GM10248 (cell line): Measurements from ENCODE around the gene TP53INP2.

Experiments used
- CTCF ChIA-PET: fragments of 300-600 bp; sonication (Branson Sonifier 250); formaldehyde crosslinking; extraction: SDS; loops from one replicate; lab custom pipeline; 2021; ENCODE audit warnings: antibody characterized with exemption; lab: Yijun Ruan, JAX
- POLR2A ChIA-PET: fragments of 350-650 bp; sonication (Branson Sonifier 250); formaldehyde crosslinking; extraction: SDS; loops from one replicate; lab custom pipeline; 2020; ENCODE audit warnings: antibody characterized with exemption; lab: Yijun Ruan, JAX
- DNase-seq: peaks from one replicate; pipeline ENCODE4 v3.0.0; 2012; ENCODE audit errors: extremely low spot score
- TF ChIP-seq, protein P1 (sequence below): IDR thresholded peaks from 2 replicates; pipeline ENCODE4 v1.5.1; 2012; ENCODE audit warnings: mild to moderate bottlenecking, low read depth; ENCODE audit errors: extremely low read depth, missing control alignments, control extremely low read depth

TP53INP2 gene

DNA sequence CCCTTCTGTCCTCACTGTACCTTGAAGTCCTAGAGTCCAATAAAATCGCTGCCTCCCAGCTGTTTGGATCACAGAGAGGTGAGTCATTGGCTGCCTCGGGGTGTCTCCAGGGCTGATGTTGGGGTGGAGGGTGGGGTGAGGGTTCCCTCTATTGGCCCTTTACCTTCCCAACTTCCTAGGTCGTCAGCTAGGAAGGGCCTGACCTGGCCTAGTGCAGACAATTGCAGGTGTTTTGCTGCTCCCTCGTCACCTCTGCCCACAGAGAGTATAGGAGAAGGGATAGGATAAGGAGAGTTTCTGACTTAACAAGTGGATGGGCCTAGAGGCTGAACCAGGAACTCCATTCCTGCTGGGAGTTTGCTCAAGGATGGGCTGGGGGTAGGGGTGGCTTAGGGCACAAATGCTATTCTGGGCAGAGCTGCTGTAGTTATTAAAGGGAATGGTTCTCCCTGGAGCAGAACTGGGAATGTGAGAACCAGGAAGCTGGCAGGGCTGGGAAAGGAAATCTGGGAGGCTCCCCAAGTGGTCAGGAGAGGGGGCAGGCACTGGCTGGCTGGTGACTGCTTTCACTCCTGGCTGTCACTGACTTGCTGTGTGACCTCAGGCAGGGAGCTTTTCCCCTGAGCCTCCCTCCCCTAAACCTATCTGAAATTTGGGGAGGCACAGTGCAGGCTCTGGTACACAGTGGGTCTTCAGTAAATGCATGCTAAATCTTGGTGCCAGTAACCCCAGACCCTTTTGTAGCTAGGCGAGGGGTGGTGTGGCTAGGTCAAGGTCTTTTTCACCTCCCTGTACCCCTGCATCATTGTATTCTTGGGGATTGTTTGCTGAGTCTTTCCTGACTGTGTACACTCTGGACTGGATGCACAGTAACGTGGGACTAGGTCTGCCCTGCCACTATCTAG, 1.5 kb downstream of the TP53INP2 start:
- DNase-seq, result no peak
- TF ChIP-seq, protein P1, sequence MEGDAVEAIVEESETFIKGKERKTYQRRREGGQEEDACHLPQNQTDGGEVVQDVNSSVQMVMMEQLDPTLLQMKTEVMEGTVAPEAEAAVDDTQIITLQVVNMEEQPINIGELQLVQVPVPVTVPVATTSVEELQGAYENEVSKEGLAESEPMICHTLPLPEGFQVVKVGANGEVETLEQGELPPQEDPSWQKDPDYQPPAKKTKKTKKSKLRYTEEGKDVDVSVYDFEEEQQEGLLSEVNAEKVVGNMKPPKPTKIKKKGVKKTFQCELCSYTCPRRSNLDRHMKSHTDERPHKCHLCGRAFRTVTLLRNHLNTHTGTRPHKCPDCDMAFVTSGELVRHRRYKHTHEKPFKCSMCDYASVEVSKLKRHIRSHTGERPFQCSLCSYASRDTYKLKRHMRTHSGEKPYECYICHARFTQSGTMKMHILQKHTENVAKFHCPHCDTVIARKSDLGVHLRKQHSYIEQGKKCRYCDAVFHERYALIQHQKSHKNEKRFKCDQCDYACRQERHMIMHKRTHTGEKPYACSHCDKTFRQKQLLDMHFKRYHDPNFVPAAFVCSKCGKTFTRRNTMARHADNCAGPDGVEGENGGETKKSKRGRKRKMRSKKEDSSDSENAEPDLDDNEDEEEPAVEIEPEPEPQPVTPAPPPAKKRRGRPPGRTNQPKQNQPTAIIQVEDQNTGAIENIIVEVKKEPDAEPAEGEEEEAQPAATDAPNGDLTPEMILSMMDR, result no peak
- CTCF ChIA-PET, result interaction anchor here (0.9 to 6.8 kb wide), 9 partner anchors 9 to 515 kb away, joined by 3 to 56 read pairs (median 7); no protein-coding TSS in a partner anchor
- POLR2A ChIA-PET, result no interaction called here

- ChIA-PET POLR2A (interaction anchor here (1.6 to 2.1 kb wide), 2 partner anchors 9 to 13 kb away, joined by 4 to 9 read pairs; no protein-coding TSS in a partner anchor), CTCF (interaction anchor here (0.9 to 6.8 kb wide), 8 partner anchors 8 to 516 kb away, joined by 3 to 56 read pairs (median 8); no protein-coding TSS in a partner anchor)
- DNase-seq, result no peak
- TF ChIP-seq, protein P1, result no peak
These were observed 2.2 kb downstream of the TP53INP2 start for GRCh38 chr20:34706302-34706875.

- DNase-seq, result no peak
- TF ChIP-seq, protein P1, result no peak
- ChIA-PET CTCF (interaction anchor here (1.0 to 6.8 kb wide), 15 partner anchors 8 to 395 kb away, joined by 3 to 56 read pairs (median 7); partner anchors contain the start of gene PIGU), POLR2A (interaction anchor here (0.5 to 2.1 kb wide), 3 partner anchors 9 to 12 kb away, joined by 4 to 9 read pairs (median 6); no protein-coding TSS in a partner anchor)
These were observed 3.0 kb downstream of the TP53INP2 start for GRCh38 chr20:34706912-34707784.

DNA sequence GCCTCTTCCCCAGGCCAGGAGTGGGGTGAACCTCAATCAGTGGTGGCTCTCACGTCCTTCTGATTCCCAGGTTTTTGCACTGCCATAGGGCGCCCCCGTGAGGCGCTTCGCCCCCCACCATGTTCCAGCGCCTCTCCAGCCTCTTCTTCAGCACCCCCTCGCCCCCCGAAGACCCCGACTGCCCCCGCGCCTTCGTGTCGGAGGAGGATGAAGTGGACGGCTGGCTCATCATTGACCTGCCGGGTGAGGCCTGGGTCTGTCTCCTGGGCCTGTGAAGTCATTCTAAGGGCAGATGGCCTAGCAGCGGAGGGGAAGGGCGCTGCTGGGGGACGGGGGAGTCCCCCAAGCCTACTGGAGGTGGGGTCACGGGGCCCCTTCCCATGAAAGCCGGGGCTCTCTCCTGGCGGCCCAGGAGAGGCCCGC, 4.5 kb downstream of the TP53INP2 start:
- ChIA-PET CTCF (interaction anchor here (0.9 to 6.8 kb wide), 17 partner anchors 8 to 395 kb away, joined by 3 to 56 read pairs (median 6); partner anchors contain the start of gene PIGU), POLR2A (interaction anchor here (0.6 kb wide), 1 partner anchor 27 kb away, joined by 3 read pairs; no protein-coding TSS in a partner anchor)
- peak; percentile 64 for DNase-seq
- TF ChIP-seq, protein P1, result peak; percentile 75

GRCh38 chr20:34709044-34709830, 5.1 kb downstream of the TP53INP2 start:
- peak; percentile 91 for DNase-seq
- TF ChIP-seq, protein P1, result no peak
- ChIA-PET CTCF (interaction anchor here (0.9 to 6.8 kb wide), 12 partner anchors 9 to 396 kb away, joined by 3 to 56 read pairs (median 6); no protein-coding TSS in a partner anchor), POLR2A (interaction anchor here (0.6 kb wide), 1 partner anchor 28 kb away, joined by 3 read pairs; no protein-coding TSS in a partner anchor)
